Endothelial cell of umbilical vein (primary cell): ENCODE results near the gene CABCOCO1. TPM values are rescaled to one million over a fixed set of nuclear protein-coding genes. Genes with fewer than 3 reads are reported as not detected.

Source experiments
- BruUV-seq: library from RNA; stranded (reverse); fragments of 400-500 nt; replicated peaks from 2 replicates; lab custom pipeline; 2021; lab: Mats Ljungman, UMichigan
- CTCF ChIA-PET: fragments of 300-600, 350-600 bp; sonication (Branson Sonifier 250); formaldehyde crosslinking; loops from one replicate; lab custom pipeline; 2021; ENCODE audit warnings: antibody characterized with exemption, inconsistent platforms; lab: Charles Lee
- POLR2A ChIA-PET: fragments of 300-600, 350-600 bp; sonication (Branson Sonifier 250); formaldehyde crosslinking; loops from one replicate; lab custom pipeline; 2021; ENCODE audit warnings: antibody characterized with exemption, inconsistent platforms; lab: Charles Lee
- DNase-seq: peaks from one replicate; pipeline ENCODE4 v3.0.0-alpha.2; 2011; ENCODE audit warnings: low read depth, low spot score
- FAIRE-seq: peaks from 2 replicates; lab custom pipeline; 2011; peaks lifted over from hg19 to GRCh38; lab: Jason Lieb, UNC
- H2AFZ ChIP-seq: 2 replicates; pipeline ENCODE4 v1.6.0; 2012; ENCODE audit warnings: low read depth, low read length, control low read depth, inconsistent platforms
- H3K27ac ChIP-seq: 2 replicates; pipeline ENCODE4 v1.5.1; 2011; ENCODE audit warnings: low read depth, mild to moderate bottlenecking, control low read depth, low read length, moderate library complexity; ENCODE audit not compliant: insufficient read depth
- H3K27me3 ChIP-seq, 2 experiments: 2 replicates each; pipeline versions ENCODE4 v1.6.0 to v1.6.1; 2011; ENCODE audit warnings: low read length in 2 of 2, mixed read lengths in 1 of 2; ENCODE audit not compliant: control insufficient read depth in 2 of 2, insufficient read depth in 2 of 2
- H3K36me3 ChIP-seq, 2 experiments: 2 replicates in 1 of 2; 3 replicates in 1 of 2; pipeline ENCODE4 v1.5.1; 2011; ENCODE audit warnings: low read length in 2 of 2, mild to moderate bottlenecking in 1 of 2, moderate library complexity in 1 of 2; ENCODE audit not compliant: control insufficient read depth in 2 of 2, insufficient read depth in 2 of 2; ENCODE audit errors: extremely low read depth in 1 of 2
- H3K4me1 ChIP-seq: 3 replicates; pipeline ENCODE4 v1.5.1; 2011; ENCODE audit warnings: mild to moderate bottlenecking, low read length; ENCODE audit not compliant: control insufficient read depth, insufficient read depth; ENCODE audit errors: extremely low read depth
- H3K4me2 ChIP-seq: 2 replicates; pipeline ENCODE4 v1.6.1; 2011; ENCODE audit warnings: low read length, control low read depth, mixed read lengths; ENCODE audit not compliant: insufficient read depth
- H3K4me3 ChIP-seq, 3 experiments: fragments of 200-600 bp in 1 of 3; sonication (generic), shearing (Covaris generic) in 1 of 3; replicated peaks in 1 of 3; 2 replicates each; pipeline ENCODE4 v1.5.1; 2011 to 2016; ENCODE audit warnings: control low read depth in 3 of 3, low read length in 3 of 3, mild to moderate bottlenecking in 2 of 3, inconsistent platforms in 1 of 3, low read depth in 1 of 3, moderate library complexity in 1 of 3; ENCODE audit not compliant: insufficient read depth in 1 of 3
- H3K79me2 ChIP-seq: 2 replicates; pipeline ENCODE4 v1.6.0; 2012; ENCODE audit warnings: low read length, inconsistent platforms; ENCODE audit not compliant: control insufficient read depth, insufficient read depth
- H3K9ac ChIP-seq: replicated peaks from 2 replicates; pipeline ENCODE3; 2011; ENCODE audit warnings: low read length, control low read depth; ENCODE audit not compliant: insufficient read depth; ENCODE audit errors: extremely low read depth
- H3K9me1 ChIP-seq: replicated peaks from 3 replicates; pipeline ENCODE4 v1.6.0; 2011; ENCODE audit warnings: mild to moderate bottlenecking, low read length; ENCODE audit not compliant: control insufficient read depth, insufficient read depth; ENCODE audit errors: extremely low read depth
- H3K9me3 ChIP-seq: replicated peaks from 2 replicates; pipeline ENCODE4 v1.5.1; 2012; ENCODE audit warnings: low read length, inconsistent platforms; ENCODE audit not compliant: control insufficient read depth, insufficient read depth
- H4K20me1 ChIP-seq: replicated peaks from 2 replicates; pipeline ENCODE3; 2011; ENCODE audit warnings: mild to moderate bottlenecking, low read length; ENCODE audit not compliant: control insufficient read depth, insufficient read depth; ENCODE audit errors: extremely low read depth
- CTCF ChIP-seq, 2 donors: IDR thresholded peaks; 1 replicate in 1 of 2; 2 replicates in 1 of 2; pipeline ENCODE4 v1.5.1; 2011; ENCODE audit warnings: low read length in 2 of 2, mild to moderate bottlenecking in 2 of 2, moderate library complexity in 2 of 2, control low read depth in 1 of 2, inconsistent platforms in 1 of 2, low read depth in 1 of 2; ENCODE audit not compliant: insufficient read depth in 1 of 2; ENCODE audit errors: extremely low read depth in 1 of 2
- EZH2 ChIP-seq: IDR thresholded peaks from 2 replicates; pipeline ENCODE4 v1.6.1; 2012; ENCODE audit warnings: borderline replicate concordance, low read depth, mild to moderate bottlenecking, moderate library complexity, low read length, inconsistent platforms; ENCODE audit not compliant: severe bottlenecking
- FOS ChIP-seq: IDR thresholded peaks from 2 replicates; pipeline ENCODE4 v1.6.1; 2011; ENCODE audit warnings: mild to moderate bottlenecking, low read length, moderate library complexity, borderline replicate concordance; ENCODE audit not compliant: insufficient read depth
- MAX ChIP-seq: IDR thresholded peaks from 2 replicates; pipeline ENCODE4 v1.6.1; 2011; ENCODE audit not compliant: insufficient read depth, insufficient read length
- POLR2A ChIP-seq: IDR thresholded peaks from 2 replicates; pipeline ENCODE4 v1.6.1; 2012; ENCODE audit warnings: low read depth, mild to moderate bottlenecking, control low read depth, low read length
- POLR2AphosphoS5 ChIP-seq: IDR thresholded peaks from 2 replicates; pipeline ENCODE4 v1.6.1; 2012; ENCODE audit warnings: low read depth, mild to moderate bottlenecking, control low read depth, low read length, moderate library complexity; ENCODE audit not compliant: insufficient read depth
- dilution Hi-C: fragments of 300-500 bp; cut with MboI; formaldehyde crosslinking; loops from one replicate; pipeline ENCODE4 v1.15.0; 2019; ENCODE audit warnings: low sequenced_read_pairs; ENCODE audit not compliant: extremely low pct_ligation_motif_present
- intact Hi-C: fragments of 100-400 bp; cut with micrococcal nuclease; formaldehyde crosslinking; loops from one replicate; pipeline ENCODE4 v1.10.0; 2022
- polyA plus RNA-seq, 4 experiments: library from polyadenylated mRNA; depleted of rRNA in 3 of 4; stranded (reverse) in 3 of 4; unstranded in 1 of 4; fragments of >200 nt; gene quantifications; 2 replicates each; pipeline versions ENCODE4 v1.2.1 to v1.2.3, GENCODE V29; 2011 to 2012; ENCODE audit warnings: missing spikeins in 1 of 4
- total RNA-seq: library from RNA; stranded (reverse); gene quantifications from 2 replicates; pipeline ENCODE4 v1.2.3, GENCODE V29; 2021

The CABCOCO1 gene
- total and polyA plus RNA-seq, 2 donors (not counting 3 experiments of a cell fraction or from before 2014, with no cell fraction given): 0.06 to 1.3 TPM

GRCh38 chr10:61627266-61627665, 35.5 kb upstream of the CABCOCO1 start:
- peaks cover 14% of the 10 kb centered on the region for H3K4me1 ChIP-seq
- H3K27ac ChIP-seq: no peak overlapping the region
- H3K4me2 ChIP-seq: no peak overlapping the region
- ChIA-PET CTCF (no interaction called here), POLR2A (no interaction called here)
- no peaks in the 10 kb centered on the region for H3K9me1 ChIP-seq
- intact Hi-C loops (loop anchor here (10.0 kb wide), 2 partner anchors 152 to 662 kb away; no protein-coding TSS in a partner anchor), dilution Hi-C loops (no loop called here)
- FAIRE-seq: no peak
- no peaks in the 10 kb centered on the region for H4K20me1 ChIP-seq
- no TSS peak for BruUV-seq
- H3K9me3 ChIP-seq: no peaks in the 10 kb centered on the region
- no peak overlapping the region for H3K9ac ChIP-seq
- H2AFZ ChIP-seq: no peak overlapping the region
- H3K79me2 ChIP-seq: no peaks in the 10 kb centered on the region
- H3K4me3 ChIP-seq: no peak overlapping the region
- no peaks in the 10 kb centered on the region for H3K36me3 ChIP-seq
- no peaks in the 10 kb centered on the region for H3K27me3 ChIP-seq
- TF ChIP-seq POLR2AphosphoS5 (no peak), POLR2A (no peak), CTCF (IDR thresholded peaks at IDR 0.05; ENCODE audit: extremely low read depth in 1 of 2, insufficient read depth in 1 of 2, low read depth in 1 of 2, low read length in 2 of 2) (no peak), FOS (no peak), MAX (no peak), EZH2 (no peak)
- DNase-seq: no peak
